ENCODE results near the gene GAA. TPM values are rescaled to one million over a fixed set of nuclear protein-coding genes. Genes with fewer than 3 reads are reported as not detected.
A peak's percentile ranks its signal among the peaks of the same experiment; 100 is the strongest.

Gene GAA
- total RNA-seq, 3 donors from 2014 or later = 40.6 to 80.3 (median 56.5) TPM

GRCh38 chr17:80118601-80119270 is 17.4 kb downstream of the GAA start:
- no peak for DNase-seq (ENCODE audit: low spot score in 2 of 2)
- no peak overlapping the region for H3K27ac ChIP-seq
- no peaks in the 10 kb centered on the region for H3K4me1 ChIP-seq
- H3K9me3 ChIP-seq = no peaks in the 10 kb centered on the region
- H3K27me3 ChIP-seq = no peaks in the 10 kb centered on the region
- TF ChIP-seq POLR2AphosphoS5 (IDR thresholded peaks at IDR 0.05) = no peak
- TF ChIP-seq CTCF (IDR thresholded peaks at IDR 0.05) = no peak
- TF ChIP-seq POLR2A (IDR thresholded peaks at IDR 0.05) = no peak
- intact Hi-C loops (cut with DNase I; ENCODE audit: low total_unique reads) = loop anchor here (1.0 kb wide), 1 partner anchor 13 kb away; no protein-coding TSS in a partner anchor
- H3K36me3 ChIP-seq = no peaks in the 10 kb centered on the region
- no peak overlapping the region for H3K4me3 ChIP-seq

GRCh38 chr17:80119271-80119791 is 17.9 kb downstream of the GAA start:
- no peaks in the 10 kb centered on the region for H3K27me3 ChIP-seq
- H3K4me3 ChIP-seq = no peak overlapping the region
- H3K4me1 ChIP-seq = peaks cover 0 to 5% of the 10 kb centered on the region in 2 donors
- H3K36me3 ChIP-seq = no peaks in the 10 kb centered on the region
- intact Hi-C loops (cut with DNase I; ENCODE audit: low total_unique reads) = no loop called here
- H3K9me3 ChIP-seq = no peaks in the 10 kb centered on the region
- H3K27ac ChIP-seq = no peak overlapping the region
- TF ChIP-seq POLR2AphosphoS5 (IDR thresholded peaks at IDR 0.05) (no peak), POLR2A (IDR thresholded peaks at IDR 0.05) (no peak), CTCF (IDR thresholded peaks at IDR 0.05) (no peak)
- DNase-seq (ENCODE audit: low spot score in 2 of 2) = no peak

- no peak for TF ChIP-seq POLR2A (IDR thresholded peaks at IDR 0.05)
- no peak for TF ChIP-seq CTCF (IDR thresholded peaks at IDR 0.05)
- TF ChIP-seq POLR2AphosphoS5 (IDR thresholded peaks at IDR 0.05) = no peak
- H3K4me3 ChIP-seq = no peak overlapping the region
- no peak for DNase-seq (ENCODE audit: low spot score in 2 of 2)
- H3K9me3 ChIP-seq = no peaks in the 10 kb centered on the region
- H3K36me3 ChIP-seq = no peaks in the 10 kb centered on the region
- no peak overlapping the region for H3K27ac ChIP-seq
- H3K27me3 ChIP-seq = no peaks in the 10 kb centered on the region
- H3K4me1 ChIP-seq = peaks cover 0 to 7% of the 10 kb centered on the region in 2 donors
- intact Hi-C loops (cut with DNase I; ENCODE audit: low total_unique reads) = no loop called here
These were observed 18.5 kb downstream of the GAA start for GRCh38 chr17:80119839-80120238.

DNA sequence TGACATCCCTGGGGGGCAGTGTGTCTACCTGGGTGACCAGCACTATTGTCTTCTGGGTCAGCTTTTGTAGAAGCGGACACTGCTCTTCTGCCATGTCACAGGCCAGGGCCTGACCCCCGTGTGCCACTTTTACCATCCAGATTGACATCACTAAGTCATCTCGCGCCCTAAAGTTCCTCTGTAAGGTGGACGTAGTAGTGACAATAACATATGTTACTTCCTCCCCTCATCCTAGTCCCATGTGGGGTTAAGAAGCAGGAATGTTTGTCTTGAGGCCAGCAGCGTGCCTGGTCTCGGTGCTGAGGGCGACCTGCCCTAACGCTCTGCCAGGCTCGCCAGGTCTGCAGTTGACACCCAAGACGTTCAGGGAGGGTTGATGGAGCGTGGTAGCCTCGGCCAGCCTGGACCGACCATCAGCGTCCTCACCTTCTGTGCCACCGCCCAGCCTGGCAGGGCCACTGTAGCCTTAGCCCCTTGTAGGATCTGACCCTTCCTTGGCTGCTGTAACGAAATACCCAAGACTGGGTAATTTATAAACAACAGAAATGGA is 20.7 kb downstream of the GAA start:
- peaks cover 0 to 7% of the 10 kb centered on the region in 2 donors for H3K4me1 ChIP-seq
- no peaks in the 10 kb centered on the region for H3K27me3 ChIP-seq
- H3K9me3 ChIP-seq = no peaks in the 10 kb centered on the region
- H3K27ac ChIP-seq = no peak overlapping the region
- intact Hi-C loops (cut with DNase I; ENCODE audit: low total_unique reads) = no loop called here
- no peaks in the 10 kb centered on the region for H3K36me3 ChIP-seq
- TF ChIP-seq CTCF (IDR thresholded peaks at IDR 0.05) (no peak), POLR2A (IDR thresholded peaks at IDR 0.05) (no peak), POLR2AphosphoS5 (IDR thresholded peaks at IDR 0.05) (no peak)
- no peak overlapping the region for H3K4me3 ChIP-seq
- no peak for DNase-seq (ENCODE audit: low spot score in 2 of 2)

DNA sequence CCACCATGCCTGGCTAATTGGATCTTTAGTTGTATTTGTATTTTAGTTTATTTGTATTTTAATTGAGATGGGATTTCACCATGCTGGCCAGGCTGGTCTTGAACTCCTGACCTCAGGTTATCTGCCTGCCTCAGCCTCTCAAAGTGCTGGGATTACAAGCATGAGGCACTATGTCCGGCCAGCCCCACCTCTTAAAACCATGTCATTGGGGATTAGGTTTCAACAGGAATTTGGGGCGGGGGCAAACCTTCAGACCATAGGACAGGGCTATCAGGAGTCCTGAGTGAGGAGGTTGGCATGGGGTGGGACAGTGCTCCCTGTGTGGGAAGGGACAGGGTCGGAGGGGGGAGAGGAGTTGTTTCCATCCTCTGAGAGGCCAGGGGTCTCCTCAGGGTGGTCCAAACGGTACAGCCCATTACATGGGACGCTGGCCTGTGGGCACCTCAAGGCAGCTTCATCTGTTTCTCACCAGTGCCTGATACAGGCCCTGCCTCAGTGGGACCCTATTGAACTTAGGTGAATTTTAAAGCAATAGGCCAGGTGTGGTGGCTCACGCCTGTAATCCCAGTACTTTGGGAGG is 21.6 kb downstream of the GAA start:
- DNase-seq (ENCODE audit: low spot score in 2 of 2) = no peak
- TF ChIP-seq CTCF (IDR thresholded peaks at IDR 0.05) (no peak), POLR2A (IDR thresholded peaks at IDR 0.05) (no peak), POLR2AphosphoS5 (IDR thresholded peaks at IDR 0.05) (no peak)
- Histone ChIP-seq H3K4me1 (peaks cover 0 to 7% of the 10 kb centered on the region in 2 donors), H3K4me3 (no peak overlapping the region), H3K9me3 (no peaks in the 10 kb centered on the region), H3K27ac (peak overlapping the region; percentile 87 to 89), H3K27me3 (no peaks in the 10 kb centered on the region), H3K36me3 (no peaks in the 10 kb centered on the region)
- intact Hi-C loops (cut with DNase I; ENCODE audit: low total_unique reads) = no loop called here

Data from breast epithelium (tissue), 4 donors.